Purkinje cell (primary cell): ENCODE measurements around the gene CCL22. TPM values are rescaled to one million over a fixed set of nuclear protein-coding genes. Genes with fewer than 3 reads are reported as not detected.

Experiments
- polyA plus RNA-seq: library from polyadenylated mRNA; unstranded; fragments of >200 nt; fragmentation: Nextera tagmentation; gene quantifications from 2 replicates; pipeline ENCODE4 v1.2.1, GENCODE V29; 2014

Gene CCL22
- not detected in 2 replicates for polyA plus RNA-seq

GRCh38 chr16:57358527-57359095 is at the start of gene CCL22:
Gene CCL22, plus strand, starts transcription at chr16:57358783. Its CDS starts 34 bp downstream, at chr16:57358817.

DNA sequence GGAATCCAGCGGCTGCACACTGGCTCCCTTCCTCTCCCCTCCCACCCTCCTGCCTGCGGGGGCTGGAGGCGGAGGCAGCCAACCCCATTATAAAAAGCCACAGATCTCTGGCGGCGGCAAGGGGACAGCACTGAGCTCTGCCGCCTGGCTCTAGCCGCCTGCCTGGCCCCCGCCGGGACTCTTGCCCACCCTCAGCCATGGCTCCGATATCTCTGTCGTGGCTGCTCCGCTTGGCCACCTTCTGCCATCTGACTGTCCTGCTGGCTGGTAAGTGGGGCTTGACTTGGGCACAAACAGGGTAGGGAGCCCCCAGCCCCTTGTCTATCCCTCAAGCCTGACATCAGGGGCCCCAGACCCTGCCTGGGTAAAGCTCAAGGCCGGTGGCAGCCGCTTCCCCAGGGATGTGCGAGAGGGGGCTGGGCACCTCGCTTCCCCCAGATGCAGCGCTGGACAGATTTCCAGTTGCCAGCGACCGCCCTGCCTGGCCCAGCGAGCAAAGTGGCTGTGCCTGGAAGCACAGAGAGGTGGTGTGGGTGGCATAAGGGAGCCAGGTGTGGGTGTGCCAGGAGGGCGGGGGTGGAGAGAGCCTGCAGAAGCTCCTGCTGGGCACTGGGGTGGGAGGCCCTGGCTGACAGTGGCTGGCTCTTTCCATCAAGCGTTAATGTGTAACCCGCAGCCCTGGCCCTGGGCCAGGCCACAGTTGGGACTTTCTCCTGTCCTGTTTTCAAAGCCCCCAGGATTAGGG is 14.0 kb downstream of the CCL22 start, which contains the start of gene CX3CL1:
Gene CX3CL1 (plus strand): TSS at position 119 of the 745 bp plus-strand sequence. CDS start 79 bp downstream, at position 198.

DNA sequence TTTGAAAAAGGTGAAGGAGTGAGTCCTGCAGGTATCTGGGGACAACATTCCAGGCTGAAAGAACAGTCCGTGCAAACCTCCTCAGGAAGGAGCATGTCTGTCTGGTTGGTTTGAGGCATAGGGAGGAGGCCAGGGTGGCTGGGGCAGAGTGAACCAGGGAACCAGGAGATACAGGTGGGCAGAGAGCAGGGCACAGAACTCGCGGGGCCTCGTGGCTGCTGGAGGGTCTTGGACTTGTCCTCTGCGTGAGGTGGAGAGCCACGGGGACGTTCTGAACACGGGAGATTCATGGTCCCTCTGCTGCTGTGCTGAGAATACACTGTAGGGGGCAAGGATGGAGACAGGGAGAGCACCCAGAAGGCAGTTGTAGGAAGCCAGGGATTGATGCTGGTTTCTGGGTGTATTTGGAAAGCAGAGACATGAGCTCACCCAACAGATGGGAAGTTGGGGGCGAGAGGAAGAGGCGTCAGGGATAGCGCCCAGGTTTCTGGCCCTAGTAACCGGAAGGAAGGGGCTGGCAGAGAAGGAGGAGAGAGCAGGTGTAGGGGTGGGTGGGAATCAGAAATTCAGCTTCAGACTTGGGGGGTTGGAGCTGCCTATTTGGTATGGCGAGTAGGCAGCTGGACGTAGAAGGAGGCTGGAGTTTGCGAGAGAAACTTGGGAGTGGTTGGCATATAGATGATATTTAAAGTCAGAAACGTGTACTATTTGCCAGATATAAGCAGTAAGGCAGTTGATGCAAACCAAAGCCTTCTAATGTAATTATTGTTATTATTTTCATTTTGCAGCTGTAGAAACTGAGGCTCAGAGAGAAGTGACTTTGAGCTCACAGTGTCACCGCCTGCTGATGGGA is 45.6 kb downstream of the CCL22 start, which contains the start of gene CCL17:
Gene CCL17 (plus strand): TSS at position 803 of the 853 bp plus-strand sequence. CDS start 9,166 bp downstream, outside the sequence.

Other genes with a start within 250 kb of the CCL22 start
- gene PSME3IP1, start 172.7 kb upstream of the CCL22 start, polyA plus RNA-seq: 58.1 and 67.8 TPM in 2 replicates
- 19.3 and 21.3 TPM in 2 replicates for gene RSPRY1, start 172.5 kb upstream of the CCL22 start, polyA plus RNA-seq
- gene ARL2BP, start 113.5 kb upstream of the CCL22 start, polyA plus RNA-seq: 28.9 and 35.2 TPM in 2 replicates
- 0.55 and 1.4 TPM in 2 replicates for gene PLLP, start 74.1 kb upstream of the CCL22 start, polyA plus RNA-seq
- gene CX3CL1, start 13.7 kb downstream of the CCL22 start, polyA plus RNA-seq: 15.3 and 16.5 TPM in 2 replicates
- gene CCL17, start 46.0 kb downstream of the CCL22 start, polyA plus RNA-seq: not detected in 2 replicates
- gene CIAPIN1, start 88.6 kb downstream of the CCL22 start, polyA plus RNA-seq: 77.0 and 80.1 TPM in 2 replicates
- 31.4 and 34.8 TPM in 2 replicates for gene COQ9, start 88.7 kb downstream of the CCL22 start, polyA plus RNA-seq
- 15.9 and 29.5 TPM in 2 replicates for gene POLR2C, start 103.9 kb downstream of the CCL22 start, polyA plus RNA-seq
- 0.77 and 1.6 TPM in 2 replicates for gene DOK4, start 127.7 kb downstream of the CCL22 start, polyA plus RNA-seq
- gene CCDC102A, start 177.8 kb downstream of the CCL22 start, polyA plus RNA-seq: 0.46 TPM in 1 of 2 replicates, not detected in the other
- not detected in 2 replicates for gene ADGRG5, start 183.9 kb downstream of the CCL22 start, polyA plus RNA-seq